Ishikawa (cell line): ENCODE measurements around the gene RSPH9.

Source experiments
- YY1 ChIP-seq: IDR thresholded peaks from 2 replicates; pipeline ENCODE4 v1.6.1; 2012; ENCODE audit warnings: low read depth
- TF ChIP-seq, protein P1 (sequence below): IDR thresholded peaks from 2 replicates; pipeline ENCODE4 v1.6.1; 2012; ENCODE audit warnings: low read depth, mild to moderate bottlenecking
- TF ChIP-seq, protein P2 (sequence below): IDR thresholded peaks from 2 replicates; pipeline ENCODE4 v1.6.1; 2012

DNA sequence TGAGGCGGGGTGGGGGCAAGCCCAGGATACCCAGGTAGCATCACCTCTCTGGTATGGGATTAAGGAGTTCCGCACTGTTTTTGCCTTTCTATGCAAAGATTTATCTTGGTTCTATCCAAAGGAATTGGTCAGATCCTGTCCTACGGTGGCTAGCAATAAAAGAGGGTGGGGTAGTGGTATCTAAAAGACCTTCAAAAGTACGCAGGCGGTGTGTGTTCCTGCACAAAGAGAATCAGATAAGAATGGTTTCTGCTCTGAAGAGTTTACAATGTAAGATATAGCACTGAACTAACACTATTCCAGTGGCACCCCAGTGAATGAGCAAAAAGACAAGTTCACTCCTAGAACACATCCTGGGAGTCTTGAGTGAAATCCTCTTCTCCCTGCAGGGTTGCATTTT lies 36.5 kb downstream of the RSPH9 start:
- no peak for TF ChIP-seq YY1
- TF ChIP-seq, protein P1, sequence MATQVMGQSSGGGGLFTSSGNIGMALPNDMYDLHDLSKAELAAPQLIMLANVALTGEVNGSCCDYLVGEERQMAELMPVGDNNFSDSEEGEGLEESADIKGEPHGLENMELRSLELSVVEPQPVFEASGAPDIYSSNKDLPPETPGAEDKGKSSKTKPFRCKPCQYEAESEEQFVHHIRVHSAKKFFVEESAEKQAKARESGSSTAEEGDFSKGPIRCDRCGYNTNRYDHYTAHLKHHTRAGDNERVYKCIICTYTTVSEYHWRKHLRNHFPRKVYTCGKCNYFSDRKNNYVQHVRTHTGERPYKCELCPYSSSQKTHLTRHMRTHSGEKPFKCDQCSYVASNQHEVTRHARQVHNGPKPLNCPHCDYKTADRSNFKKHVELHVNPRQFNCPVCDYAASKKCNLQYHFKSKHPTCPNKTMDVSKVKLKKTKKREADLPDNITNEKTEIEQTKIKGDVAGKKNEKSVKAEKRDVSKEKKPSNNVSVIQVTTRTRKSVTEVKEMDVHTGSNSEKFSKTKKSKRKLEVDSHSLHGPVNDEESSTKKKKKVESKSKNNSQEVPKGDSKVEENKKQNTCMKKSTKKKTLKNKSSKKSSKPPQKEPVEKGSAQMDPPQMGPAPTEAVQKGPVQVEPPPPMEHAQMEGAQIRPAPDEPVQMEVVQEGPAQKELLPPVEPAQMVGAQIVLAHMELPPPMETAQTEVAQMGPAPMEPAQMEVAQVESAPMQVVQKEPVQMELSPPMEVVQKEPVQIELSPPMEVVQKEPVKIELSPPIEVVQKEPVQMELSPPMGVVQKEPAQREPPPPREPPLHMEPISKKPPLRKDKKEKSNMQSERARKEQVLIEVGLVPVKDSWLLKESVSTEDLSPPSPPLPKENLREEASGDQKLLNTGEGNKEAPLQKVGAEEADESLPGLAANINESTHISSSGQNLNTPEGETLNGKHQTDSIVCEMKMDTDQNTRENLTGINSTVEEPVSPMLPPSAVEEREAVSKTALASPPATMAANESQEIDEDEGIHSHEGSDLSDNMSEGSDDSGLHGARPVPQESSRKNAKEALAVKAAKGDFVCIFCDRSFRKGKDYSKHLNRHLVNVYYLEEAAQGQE, result no peak
- TF ChIP-seq, protein P2, sequence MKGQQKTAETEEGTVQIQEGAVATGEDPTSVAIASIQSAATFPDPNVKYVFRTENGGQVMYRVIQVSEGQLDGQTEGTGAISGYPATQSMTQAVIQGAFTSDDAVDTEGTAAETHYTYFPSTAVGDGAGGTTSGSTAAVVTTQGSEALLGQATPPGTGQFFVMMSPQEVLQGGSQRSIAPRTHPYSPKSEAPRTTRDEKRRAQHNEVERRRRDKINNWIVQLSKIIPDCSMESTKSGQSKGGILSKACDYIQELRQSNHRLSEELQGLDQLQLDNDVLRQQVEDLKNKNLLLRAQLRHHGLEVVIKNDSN, result no peak
